GM12875 (cell line): ENCODE results near the gene COL23A1.

Experiments
- H3K4me3 ChIP-seq: one replicate; pipeline ENCODE4 v1.5.1; 2011; ENCODE audit warnings: low read depth, low read length, control low read depth
- TF ChIP-seq, protein P1 (sequence below): IDR thresholded peaks from 2 replicates; pipeline ENCODE4 v1.5.1; 2011; ENCODE audit warnings: low read depth, mild to moderate bottlenecking, control low read depth, inconsistent platforms, low read length, moderate library complexity, borderline replicate concordance; ENCODE audit not compliant: insufficient read depth

The COL23A1 gene

DNA sequence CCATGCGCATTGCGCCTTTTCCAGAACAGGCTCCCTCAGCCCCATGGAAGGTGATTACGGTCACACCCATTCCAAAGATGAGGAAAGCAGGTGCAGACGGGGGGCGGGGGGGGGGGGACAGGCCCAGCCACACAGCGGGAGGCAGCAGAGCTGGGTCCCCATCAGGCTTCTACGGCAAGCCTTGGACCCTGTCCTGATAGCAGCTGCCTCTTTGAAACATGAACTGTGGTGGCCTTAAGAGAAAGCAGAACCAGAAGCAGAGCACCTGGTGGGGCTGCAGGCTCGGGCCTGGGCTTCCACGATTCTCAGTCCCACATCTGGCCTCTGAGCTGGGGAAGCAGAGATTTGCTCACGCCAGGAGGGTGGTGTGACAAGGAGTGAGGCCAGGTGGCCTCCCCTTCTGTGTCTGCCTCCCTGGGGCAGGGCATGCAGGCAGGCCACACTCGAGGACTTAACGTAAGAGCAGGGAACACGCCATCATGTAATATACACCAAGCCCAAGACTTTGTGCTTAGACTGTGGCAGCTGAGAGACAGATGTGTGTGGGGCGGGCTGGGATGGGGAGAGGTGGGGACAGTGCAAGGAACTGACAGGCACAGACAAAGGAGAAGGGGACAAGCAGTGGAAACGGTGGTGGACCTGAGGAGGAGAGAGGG is 343.4 kb downstream of the COL23A1 start:
- TF ChIP-seq, protein P1, sequence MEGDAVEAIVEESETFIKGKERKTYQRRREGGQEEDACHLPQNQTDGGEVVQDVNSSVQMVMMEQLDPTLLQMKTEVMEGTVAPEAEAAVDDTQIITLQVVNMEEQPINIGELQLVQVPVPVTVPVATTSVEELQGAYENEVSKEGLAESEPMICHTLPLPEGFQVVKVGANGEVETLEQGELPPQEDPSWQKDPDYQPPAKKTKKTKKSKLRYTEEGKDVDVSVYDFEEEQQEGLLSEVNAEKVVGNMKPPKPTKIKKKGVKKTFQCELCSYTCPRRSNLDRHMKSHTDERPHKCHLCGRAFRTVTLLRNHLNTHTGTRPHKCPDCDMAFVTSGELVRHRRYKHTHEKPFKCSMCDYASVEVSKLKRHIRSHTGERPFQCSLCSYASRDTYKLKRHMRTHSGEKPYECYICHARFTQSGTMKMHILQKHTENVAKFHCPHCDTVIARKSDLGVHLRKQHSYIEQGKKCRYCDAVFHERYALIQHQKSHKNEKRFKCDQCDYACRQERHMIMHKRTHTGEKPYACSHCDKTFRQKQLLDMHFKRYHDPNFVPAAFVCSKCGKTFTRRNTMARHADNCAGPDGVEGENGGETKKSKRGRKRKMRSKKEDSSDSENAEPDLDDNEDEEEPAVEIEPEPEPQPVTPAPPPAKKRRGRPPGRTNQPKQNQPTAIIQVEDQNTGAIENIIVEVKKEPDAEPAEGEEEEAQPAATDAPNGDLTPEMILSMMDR = no peak
- H3K4me3 ChIP-seq = no peak overlapping the region

DNA sequence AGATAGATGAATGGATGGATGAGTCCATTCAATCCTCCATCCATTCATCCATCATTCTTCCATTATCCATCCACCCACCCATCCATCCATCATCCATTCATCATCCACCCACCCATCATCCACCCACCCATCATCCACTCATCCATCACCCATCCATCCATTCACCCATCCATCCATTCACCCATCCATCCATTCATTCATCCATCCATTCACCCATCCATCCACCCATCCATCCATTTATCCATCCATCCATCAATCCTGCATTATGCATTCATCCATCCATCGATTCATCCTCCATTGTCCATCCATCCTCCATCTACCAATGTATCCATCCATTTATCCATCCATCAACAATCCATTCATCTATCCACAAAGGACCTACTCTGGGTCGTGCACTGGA is 344.8 kb downstream of the COL23A1 start:
- TF ChIP-seq, protein P1 = no peak
- H3K4me3 ChIP-seq = no peak overlapping the region

DNA sequence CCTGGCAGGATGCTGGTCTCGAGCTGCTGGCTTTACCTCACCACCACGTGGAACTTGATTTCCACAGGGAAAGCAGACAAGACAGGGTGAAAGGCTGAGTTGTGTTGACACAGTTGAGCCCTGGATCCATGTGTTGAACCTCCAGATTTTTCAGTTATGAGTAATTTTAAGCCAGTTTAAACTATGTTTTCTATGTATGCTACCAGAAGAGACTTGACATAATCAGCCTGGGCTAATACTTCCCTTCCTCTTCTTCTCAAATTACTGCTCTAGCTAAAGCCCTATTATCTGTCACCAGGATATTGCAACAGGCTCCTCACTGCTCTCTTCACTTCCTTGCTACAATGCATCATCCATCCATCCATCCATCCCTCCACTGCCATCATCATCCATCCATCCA is 345.6 kb downstream of the COL23A1 start:
- no peak overlapping the region for H3K4me3 ChIP-seq
- TF ChIP-seq, protein P1 = no peak

DNA sequence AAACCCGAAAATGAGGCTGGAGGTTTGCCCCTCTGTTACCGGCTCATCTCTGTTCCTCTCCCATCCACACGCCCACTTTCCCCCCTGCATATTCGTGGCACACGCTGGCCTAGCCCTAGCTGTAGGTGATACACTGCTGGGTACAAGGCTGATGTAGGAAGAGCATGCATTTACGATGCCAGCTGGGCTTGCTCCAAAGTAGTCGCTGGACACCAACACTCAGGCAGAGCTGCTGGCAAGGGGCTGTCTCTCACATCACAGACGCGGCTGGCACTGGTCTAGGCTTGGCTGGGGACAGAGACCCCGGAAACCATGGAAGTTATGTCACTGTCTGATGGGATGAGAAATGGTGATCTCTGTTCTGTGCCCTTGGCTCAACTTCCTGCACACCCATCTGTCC is 347.8 kb downstream of the COL23A1 start:
- H3K4me3 ChIP-seq = no peak overlapping the region
- TF ChIP-seq, protein P1 = no peak

DNA sequence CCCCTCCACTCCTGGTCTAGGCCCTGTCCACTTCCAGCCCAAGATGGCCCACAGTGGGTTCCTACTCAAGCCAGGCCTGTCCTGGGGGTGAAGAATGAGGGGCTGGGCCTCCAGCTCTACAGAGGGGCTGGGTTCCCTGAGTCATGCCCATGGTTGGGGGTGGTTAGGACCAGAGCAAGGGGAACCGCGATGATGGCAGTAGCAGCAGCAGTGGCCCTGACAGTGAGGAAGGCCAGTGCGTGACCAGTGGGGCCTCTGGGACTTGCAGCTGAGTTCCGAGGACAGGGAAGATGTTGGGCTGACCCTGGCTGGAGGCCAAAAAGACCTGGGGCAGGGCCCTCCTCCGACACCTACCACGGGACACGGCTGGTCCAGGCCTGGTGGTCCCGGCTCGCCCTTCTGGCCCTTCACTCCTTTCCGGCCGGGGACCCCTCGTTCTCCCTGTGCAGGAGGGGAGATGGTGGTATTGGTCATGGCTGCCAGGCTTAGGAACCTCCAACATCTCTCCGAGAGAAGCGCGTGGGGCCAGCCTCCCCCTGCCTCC is 348.4 kb downstream of the COL23A1 start:
- no peak overlapping the region for H3K4me3 ChIP-seq
- TF ChIP-seq, protein P1 = no peak

DNA sequence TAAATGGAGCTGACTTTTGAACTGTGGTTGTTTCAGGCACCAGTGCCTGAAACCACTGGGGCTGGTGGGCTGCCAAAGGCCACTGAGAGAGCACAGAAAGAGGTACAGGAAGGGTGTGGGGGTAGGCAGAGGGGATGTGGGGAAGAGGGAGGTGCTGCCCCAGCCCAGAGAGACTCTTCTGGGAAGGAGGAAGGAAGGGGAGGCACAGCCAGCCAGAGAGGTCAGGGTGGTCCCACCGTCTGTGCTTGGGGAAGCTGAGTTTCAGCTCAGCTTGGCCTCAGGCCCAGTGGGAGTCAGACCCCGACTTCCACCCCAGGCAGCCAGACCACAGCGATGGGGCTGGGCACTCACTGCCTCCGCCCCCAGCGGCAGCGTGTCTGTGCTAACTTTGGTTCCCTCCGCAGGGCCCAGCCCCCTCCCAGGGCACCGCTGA is 348.9 kb downstream of the COL23A1 start:
- no peak overlapping the region for H3K4me3 ChIP-seq
- TF ChIP-seq, protein P1 = no peak

DNA sequence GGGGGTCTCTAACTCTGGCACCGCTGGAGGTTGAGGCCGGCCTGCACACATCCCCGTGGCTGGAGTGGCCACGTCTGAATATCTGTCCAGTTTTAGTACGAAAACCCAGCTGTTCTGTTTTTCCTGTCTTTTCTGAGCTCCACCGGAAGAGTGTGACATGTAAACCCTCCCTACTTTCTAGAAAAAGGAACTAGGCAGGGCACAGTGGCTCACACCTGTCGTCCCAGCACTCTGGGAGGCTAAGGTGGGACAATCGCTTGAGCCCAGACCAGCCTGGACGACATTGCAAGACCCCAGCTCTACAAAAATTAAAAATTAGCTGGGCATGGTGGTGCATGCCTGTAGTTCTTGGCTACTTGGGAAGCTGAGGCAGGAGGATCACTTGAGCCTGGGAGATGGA is 349.4 kb downstream of the COL23A1 start:
- TF ChIP-seq, protein P1 = no peak
- no peak overlapping the region for H3K4me3 ChIP-seq
